Measurements from ENCODE around the gene PTPRN2.
"Not testable (repeated sequence)": the region's sequence is repeated elsewhere in the genome, so short reads cannot be mapped to it uniquely, and the experiment has no call there.

The PTPRN2 gene

DNA sequence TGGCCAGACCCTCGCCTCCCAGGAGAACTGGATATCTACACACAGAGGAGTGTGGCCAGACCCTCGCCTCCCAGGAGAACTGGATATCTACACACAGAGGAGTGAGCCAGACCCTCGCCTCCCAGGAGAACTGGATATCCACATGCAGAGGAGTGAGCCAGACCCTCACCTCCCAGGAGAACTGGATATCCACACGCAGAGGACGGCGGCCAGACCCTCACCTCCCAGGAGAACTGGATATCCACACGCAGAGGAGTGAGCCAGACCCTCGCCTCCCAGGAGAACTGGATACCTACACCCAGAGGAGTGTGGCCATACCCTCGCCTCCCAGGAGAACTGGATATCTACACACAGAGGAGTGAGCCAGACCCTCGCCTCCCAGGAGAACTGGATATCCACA lies 862.3 kb downstream of the PTPRN2 start:
- DNase-seq (ENCODE audit: low spot score), result not testable (repeated sequence)

GRCh38 chr7:157723205-157723604 lies 864.4 kb downstream of the PTPRN2 start:
- DNase-seq (ENCODE audit: low spot score), result no peak

- DNase-seq (ENCODE audit: low spot score), result no peak
These were observed 865.2 kb downstream of the PTPRN2 start for GRCh38 chr7:157722137-157723060.

DNA sequence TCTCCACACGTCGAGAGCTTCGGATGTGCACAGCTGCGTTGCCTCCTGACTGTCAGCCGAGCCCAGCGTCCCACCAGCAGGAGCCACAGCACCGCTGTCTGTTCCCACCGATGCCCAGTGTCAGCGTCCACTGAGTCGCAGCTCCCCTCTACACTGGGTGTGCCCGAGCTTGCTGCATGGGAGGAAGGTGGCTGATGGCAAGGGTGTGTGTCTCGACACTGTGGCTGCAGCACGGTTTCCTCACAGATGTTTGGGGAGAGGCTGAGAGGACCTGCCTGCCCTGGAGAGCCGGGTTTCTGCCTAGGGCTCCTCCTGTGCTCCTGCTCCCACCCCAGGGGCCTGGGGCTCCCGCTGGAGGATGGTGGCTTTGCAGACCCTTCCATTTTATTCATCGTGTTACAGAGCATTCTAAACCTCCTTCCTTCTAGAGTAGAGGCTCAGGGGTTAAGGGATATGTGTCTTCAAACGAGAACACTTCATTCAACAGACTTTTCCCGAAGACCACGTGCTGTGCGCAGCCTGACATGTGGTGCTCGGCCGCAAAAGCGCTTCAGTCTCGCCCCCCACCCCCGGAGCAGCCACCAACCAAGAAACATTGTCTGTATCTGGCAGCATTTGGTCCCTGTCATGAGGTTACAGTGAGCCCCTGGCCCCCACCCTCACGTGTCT lies 866.0 kb downstream of the PTPRN2 start:
- no peak for DNase-seq (ENCODE audit: low spot score)

GRCh38 chr7:157719705-157720655 lies 867.6 kb downstream of the PTPRN2 start:
- no peak for DNase-seq (ENCODE audit: low spot score)

GRCh38 chr7:157719008-157719682 lies 868.5 kb downstream of the PTPRN2 start:
- no peak for DNase-seq (ENCODE audit: low spot score)

DNA sequence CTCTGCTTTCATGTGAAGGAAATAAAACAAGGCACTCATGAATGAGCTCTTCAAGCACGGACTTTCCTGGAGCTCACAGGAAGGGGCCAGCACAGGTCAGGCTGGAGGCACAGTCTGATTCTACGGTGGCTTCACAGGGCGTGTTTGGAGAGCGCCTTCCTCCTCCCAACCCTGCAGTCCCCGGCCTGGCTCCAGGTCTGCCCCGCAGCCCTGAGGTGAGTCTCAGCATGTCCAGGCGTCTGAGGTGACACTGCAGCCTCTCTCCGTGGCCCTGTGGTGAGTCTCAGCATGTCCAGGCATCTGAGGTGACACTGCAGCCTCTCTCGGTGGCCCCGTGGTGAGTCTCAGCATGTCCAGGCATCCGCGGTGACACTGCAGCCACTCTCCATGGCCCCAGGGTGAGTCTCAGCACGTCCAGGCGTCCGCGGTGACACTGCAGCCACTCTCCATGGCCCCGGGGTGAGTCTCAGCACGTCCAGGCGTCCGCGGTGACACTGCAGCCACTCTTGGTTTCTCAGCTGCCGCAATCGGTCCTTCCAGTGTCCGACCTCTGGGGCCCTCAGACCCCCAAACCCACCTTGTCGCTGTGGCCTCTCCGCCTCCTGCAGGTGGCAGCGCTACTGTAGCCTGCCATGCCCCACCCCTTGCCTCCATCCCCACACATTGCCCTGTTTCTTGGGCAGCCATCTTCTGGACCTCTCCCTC lies 869.2 kb downstream of the PTPRN2 start:
- no peak for DNase-seq (ENCODE audit: low spot score)

DNA sequence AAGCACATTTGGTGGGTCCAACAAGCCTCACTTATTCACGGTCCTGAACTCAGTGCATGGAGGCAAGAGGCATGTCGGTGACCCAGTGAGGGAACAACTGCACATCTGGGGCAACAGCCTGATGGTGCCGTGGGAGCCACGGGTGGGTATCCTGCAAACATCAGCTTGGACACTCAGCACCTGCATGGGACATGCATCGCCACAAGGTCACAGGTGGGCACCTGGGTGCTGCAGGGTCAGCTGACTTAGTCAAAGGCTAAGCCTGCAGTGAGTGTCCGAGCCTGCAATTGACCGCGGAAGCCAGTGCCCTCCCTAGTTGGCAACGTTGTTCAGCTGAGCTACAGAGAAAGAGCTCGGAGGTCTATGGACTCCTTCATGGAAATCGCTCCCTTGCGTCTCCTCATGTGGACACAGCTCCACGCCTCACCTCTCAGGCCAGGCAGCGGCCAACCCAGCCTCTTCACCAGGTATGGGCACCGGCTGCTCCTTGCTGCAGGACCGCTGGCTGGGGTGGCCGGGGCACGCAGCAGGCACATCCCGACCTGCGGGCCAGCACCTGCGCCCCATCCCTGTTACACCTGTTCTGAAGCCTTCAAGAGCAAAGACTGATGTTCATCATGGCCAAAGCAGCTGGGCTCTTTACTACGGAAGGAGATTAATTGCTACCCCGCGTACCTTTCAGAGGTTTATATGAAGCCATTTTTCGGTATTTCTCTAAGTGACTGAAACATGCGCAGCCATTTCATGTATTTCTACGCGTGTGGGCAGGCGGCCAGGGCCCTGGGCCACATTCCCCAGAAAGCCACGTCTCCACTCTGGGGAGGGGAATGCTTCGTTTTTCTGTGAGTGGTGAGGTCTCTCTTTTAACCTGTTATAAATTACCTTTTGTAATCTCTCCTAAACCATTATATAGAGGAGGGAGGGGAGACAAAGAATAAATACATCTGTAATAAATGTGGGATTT lies 870.1 kb downstream of the PTPRN2 start:
- no peak for DNase-seq (ENCODE audit: low spot score)

DNA sequence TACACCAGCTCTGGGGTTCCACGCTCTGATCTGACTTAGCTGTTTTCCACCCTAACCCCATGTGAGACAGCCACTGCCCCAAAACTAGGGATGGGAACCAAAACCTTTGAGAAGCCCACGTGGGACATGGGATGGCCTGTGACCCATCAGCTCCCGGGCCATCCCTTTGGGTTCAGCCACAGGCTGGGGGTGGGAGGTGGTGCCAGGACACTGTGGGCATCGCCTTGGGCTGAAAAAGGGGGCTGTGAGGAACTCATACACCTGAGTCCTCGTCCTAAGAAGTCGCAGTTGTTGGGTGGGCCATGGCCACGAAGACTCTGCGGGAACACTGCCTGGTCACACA lies 871.7 kb downstream of the PTPRN2 start:
- DNase-seq (ENCODE audit: low spot score), result no peak

GRCh38 chr7:157715071-157715937 lies 872.3 kb downstream of the PTPRN2 start:
- DNase-seq (ENCODE audit: low spot score), result no peak

- DNase-seq (ENCODE audit: low spot score), result no peak
These were observed 873.2 kb downstream of the PTPRN2 start for GRCh38 chr7:157714166-157715070.

- no peak for DNase-seq (ENCODE audit: low spot score)
These were observed 874.0 kb downstream of the PTPRN2 start for GRCh38 chr7:157713591-157713990.

DNA sequence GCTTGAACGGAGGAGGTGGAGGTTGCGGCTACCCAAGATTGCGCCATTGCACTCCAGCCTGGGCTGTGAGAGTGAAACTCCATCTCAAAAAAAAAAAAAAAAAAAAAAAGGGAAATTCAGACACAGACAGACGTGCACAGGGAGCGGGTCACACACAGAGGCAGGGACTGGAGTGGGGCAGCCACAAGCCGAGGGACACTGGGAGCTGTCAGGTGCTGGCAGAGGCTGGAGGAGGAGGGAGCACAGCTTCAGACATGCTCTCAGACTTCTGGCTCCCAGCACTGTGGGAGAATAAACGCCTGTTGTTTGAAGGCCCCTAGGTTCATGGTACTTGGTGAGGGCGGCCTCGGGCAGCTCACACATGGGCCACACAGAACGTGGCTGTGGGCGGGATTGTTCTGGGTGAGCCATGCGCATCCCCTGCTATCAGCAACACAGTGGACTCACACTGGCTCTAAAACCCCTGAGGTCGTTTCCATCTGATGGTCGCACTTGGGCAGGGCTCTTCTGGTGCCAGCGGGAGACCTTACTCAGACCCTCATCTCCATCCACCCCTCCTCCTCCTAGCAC lies 874.9 kb downstream of the PTPRN2 start:
- DNase-seq (ENCODE audit: low spot score), result no peak

- DNase-seq (ENCODE audit: low spot score), result no peak
These were observed 876.2 kb downstream of the PTPRN2 start for GRCh38 chr7:157711353-157711888.

GRCh38 chr7:157710396-157710795 lies 877.2 kb downstream of the PTPRN2 start:
- no peak for DNase-seq (ENCODE audit: low spot score)

GRCh38 chr7:157709531-157710251 lies 877.9 kb downstream of the PTPRN2 start:
- DNase-seq (ENCODE audit: low spot score), result no peak

GRCh38 chr7:157708919-157709295 lies 878.7 kb downstream of the PTPRN2 start:
- no peak for DNase-seq (ENCODE audit: low spot score)

All from D341Med (cell line).